Nephron (organoid): Measurements from ENCODE around the gene ECI1.

ENCODE experiments used
- H3K27ac Mint-ChIP-seq, 3 experiments: 2 replicates each; pipeline ENCODE4 v1.8.0; 2020; ENCODE audit warnings: mixed read lengths in 3 of 3, mild to moderate bottlenecking in 2 of 3, moderate library complexity in 1 of 3
- H3K27me3 Mint-ChIP-seq: 2 replicates; pipeline ENCODE4 v1.8.0; 2021; ENCODE audit warnings: low read depth, mild to moderate bottlenecking, moderate library complexity, mixed read lengths
- H3K36me3 Mint-ChIP-seq: 2 replicates; pipeline ENCODE4 v1.8.0; 2020; ENCODE audit warnings: low read depth, mixed read lengths
- H3K4me1 Mint-ChIP-seq: 2 replicates; pipeline ENCODE4 v1.8.0; 2020; ENCODE audit warnings: mixed read lengths
- H3K4me3 Mint-ChIP-seq, 3 experiments: 2 replicates each; pipeline ENCODE4 v1.8.0; 2020; ENCODE audit warnings: mild to moderate bottlenecking in 3 of 3, mixed read lengths in 3 of 3, moderate library complexity in 2 of 3
- H3K9me3 Mint-ChIP-seq: 2 replicates; pipeline ENCODE4 v1.8.0; 2020; ENCODE audit warnings: mixed read lengths
- TF ChIP-seq, protein P1 (sequence below), 3 experiments: fragments of 200-600 bp; sonication (generic); IDR thresholded peaks; one replicate each; pipeline ENCODE4 v1.5.0; 2021; ENCODE audit warnings: antibody characterized with exemption in 3 of 3; ENCODE audit not compliant: unreplicated experiment in 3 of 3

ECI1 gene

GRCh38 chr16:2250652-2251295, 613 bp downstream of the ECI1 start:
- Mint-ChIP-seq H3K9me3 (no peaks in the 10 kb centered on the region), H3K27me3 (no peaks in the 10 kb centered on the region), H3K4me1 (no peaks in the 10 kb centered on the region), H3K36me3 (peaks cover 29% of the 10 kb centered on the region), H3K4me3 (peak overlapping the region; percentile 89 to 93 (median 90)), H3K27ac (peak overlapping the region in 2 of 3 experiments; percentile 65 to 92)
- TF ChIP-seq, protein P1, sequence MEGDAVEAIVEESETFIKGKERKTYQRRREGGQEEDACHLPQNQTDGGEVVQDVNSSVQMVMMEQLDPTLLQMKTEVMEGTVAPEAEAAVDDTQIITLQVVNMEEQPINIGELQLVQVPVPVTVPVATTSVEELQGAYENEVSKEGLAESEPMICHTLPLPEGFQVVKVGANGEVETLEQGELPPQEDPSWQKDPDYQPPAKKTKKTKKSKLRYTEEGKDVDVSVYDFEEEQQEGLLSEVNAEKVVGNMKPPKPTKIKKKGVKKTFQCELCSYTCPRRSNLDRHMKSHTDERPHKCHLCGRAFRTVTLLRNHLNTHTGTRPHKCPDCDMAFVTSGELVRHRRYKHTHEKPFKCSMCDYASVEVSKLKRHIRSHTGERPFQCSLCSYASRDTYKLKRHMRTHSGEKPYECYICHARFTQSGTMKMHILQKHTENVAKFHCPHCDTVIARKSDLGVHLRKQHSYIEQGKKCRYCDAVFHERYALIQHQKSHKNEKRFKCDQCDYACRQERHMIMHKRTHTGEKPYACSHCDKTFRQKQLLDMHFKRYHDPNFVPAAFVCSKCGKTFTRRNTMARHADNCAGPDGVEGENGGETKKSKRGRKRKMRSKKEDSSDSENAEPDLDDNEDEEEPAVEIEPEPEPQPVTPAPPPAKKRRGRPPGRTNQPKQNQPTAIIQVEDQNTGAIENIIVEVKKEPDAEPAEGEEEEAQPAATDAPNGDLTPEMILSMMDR (IDR thresholded peaks at IDR 0.05; ENCODE audit: unreplicated experiment in 3 of 3): no peak

GRCh38 chr16:2246301-2246885, 5.0 kb downstream of the ECI1 start:
- Mint-ChIP-seq H3K9me3 (no peaks in the 10 kb centered on the region), H3K36me3 (peaks cover 18% of the 10 kb centered on the region), H3K27ac (no peak overlapping the region), H3K27me3 (no peaks in the 10 kb centered on the region), H3K4me3 (no peak overlapping the region), H3K4me1 (no peaks in the 10 kb centered on the region)
- TF ChIP-seq, protein P1 (IDR thresholded peaks at IDR 0.05; ENCODE audit: unreplicated experiment in 3 of 3): no peak

- TF ChIP-seq, protein P1 (IDR thresholded peaks at IDR 0.05; ENCODE audit: unreplicated experiment in 3 of 3): no peak
- Mint-ChIP-seq H3K9me3 (no peaks in the 10 kb centered on the region), H3K27me3 (no peaks in the 10 kb centered on the region), H3K27ac (no peak overlapping the region), H3K4me1 (no peaks in the 10 kb centered on the region), H3K4me3 (no peak overlapping the region), H3K36me3 (peaks cover 18% of the 10 kb centered on the region)
Observed at GRCh38 chr16:2244926-2245795, 6.2 kb downstream of the ECI1 start.

DNA sequence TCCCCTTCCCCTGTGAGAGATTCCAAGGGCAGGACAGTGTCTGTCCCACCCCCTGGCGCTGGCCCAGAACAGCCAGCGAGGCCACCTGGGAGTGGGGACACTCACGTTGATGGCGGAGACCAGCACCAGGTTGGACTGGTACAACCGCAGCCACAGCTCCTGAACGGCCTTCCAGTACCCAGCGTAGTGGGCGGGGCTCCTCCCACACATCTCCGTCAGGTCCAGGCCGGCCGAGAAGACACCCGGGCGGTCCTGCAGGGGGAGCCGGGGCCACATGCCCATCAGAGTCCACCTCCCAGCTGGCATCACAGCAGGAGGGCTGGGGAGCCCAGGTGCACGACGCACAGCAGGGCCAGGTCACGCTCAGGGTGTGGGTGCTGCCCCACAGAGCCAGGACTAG, 7.1 kb downstream of the ECI1 start:
- Mint-ChIP-seq H3K4me1 (no peaks in the 10 kb centered on the region), H3K27me3 (peaks cover 7% of the 10 kb centered on the region), H3K36me3 (peaks cover 18% of the 10 kb centered on the region), H3K4me3 (no peak overlapping the region), H3K27ac (no peak overlapping the region), H3K9me3 (no peaks in the 10 kb centered on the region)
- TF ChIP-seq, protein P1 (IDR thresholded peaks at IDR 0.05; ENCODE audit: unreplicated experiment in 3 of 3): no peak

DNA sequence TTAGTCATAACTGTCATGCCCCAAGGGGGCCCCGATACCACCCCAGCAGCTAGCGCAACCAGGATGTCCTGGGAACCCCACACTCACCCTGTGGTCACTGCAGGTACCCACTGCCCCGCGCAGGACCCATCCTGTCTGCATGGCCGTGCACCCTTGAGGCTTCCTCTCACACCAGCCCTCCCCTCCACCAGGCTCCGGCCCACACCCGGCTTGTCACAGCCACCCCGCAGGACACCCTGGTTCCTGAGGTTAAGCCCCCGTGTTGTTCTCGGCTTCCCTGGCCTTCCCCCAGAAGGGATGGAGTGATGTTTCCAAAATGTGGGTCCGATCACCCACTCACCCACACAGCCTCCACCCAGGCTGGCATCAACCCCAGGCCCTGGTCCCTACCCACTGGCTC, 7.6 kb downstream of the ECI1 start:
- no peak overlapping the region for H3K27ac Mint-ChIP-seq
- H3K27me3 Mint-ChIP-seq: peaks cover 7% of the 10 kb centered on the region
- no peak overlapping the region for H3K4me3 Mint-ChIP-seq
- no peaks in the 10 kb centered on the region for H3K4me1 Mint-ChIP-seq
- peaks cover 17% of the 10 kb centered on the region for H3K36me3 Mint-ChIP-seq
- TF ChIP-seq, protein P1 (IDR thresholded peaks at IDR 0.05; ENCODE audit: unreplicated experiment in 3 of 3): no peak
- no peaks in the 10 kb centered on the region for H3K9me3 Mint-ChIP-seq
